IMR-90 (cell line): Measurements from ENCODE around the gene ARHGAP10. TPM values are rescaled to one million over a fixed set of nuclear protein-coding genes. Genes with fewer than 3 reads are reported as not detected.
A peak's percentile ranks its signal among the peaks of the same experiment; 100 is the strongest.

Source experiments
- ATAC-seq: fragments of 200-7000 bp; cut with Tn5 transposase; 2 replicates; pipeline ENCODE4 v1.9.1; 2020; ENCODE audit warnings: low read depth, mild to moderate bottlenecking, moderate library complexity
- BruUV-seq: library from RNA; stranded (reverse); fragments of 400-500 nt; replicated peaks from 2 replicates; lab custom pipeline; 2021; lab: Mats Ljungman, UMichigan
- CTCF ChIA-PET: fragments of 300-600 bp; formaldehyde crosslinking; extraction: SDS; loops from one replicate; lab custom pipeline; 2021; ENCODE audit warnings: antibody characterized with exemption; lab: Yijun Ruan, JAX
- POLR2A ChIA-PET: fragments of 300-600 bp; sonication (Branson Sonifier 250); formaldehyde crosslinking; loops from one replicate; lab custom pipeline; 2022; ENCODE audit warnings: antibody characterized with exemption; ENCODE audit not compliant: unreplicated experiment; lab: Charles Lee
- DNase-seq: peaks from one replicate; pipeline ENCODE4 v3.0.0; 2013
- H2AFZ ChIP-seq: replicated peaks from 2 replicates; pipeline ENCODE3; 2013; ENCODE audit warnings: low read length, mild to moderate bottlenecking; ENCODE audit not compliant: poor library complexity
- H2AK5ac ChIP-seq: 2 replicates; pipeline ENCODE4 v1.6.1; 2013; ENCODE audit warnings: low read depth, low read length, inconsistent platforms
- H2AK9ac ChIP-seq: replicated peaks from 2 replicates; pipeline ENCODE3; 2013; ENCODE audit warnings: mild to moderate bottlenecking, low read depth, low read length, moderate library complexity; ENCODE audit not compliant: poor library complexity
- H2BK120ac ChIP-seq: 2 replicates; pipeline ENCODE4 v1.6.1; 2013; ENCODE audit warnings: low read depth, low read length, inconsistent platforms
- H2BK15ac ChIP-seq: 3 replicates; pipeline ENCODE4 v1.6.1; 2013; ENCODE audit warnings: low read depth, low read length, inconsistent platforms
- H2BK20ac ChIP-seq: 2 replicates; pipeline ENCODE4 v1.6.1; 2013; ENCODE audit warnings: low read depth, mild to moderate bottlenecking, inconsistent platforms, low read length, moderate library complexity
- H2BK5ac ChIP-seq: 2 replicates; pipeline ENCODE4 v1.6.1; 2013; ENCODE audit warnings: mild to moderate bottlenecking, low read depth, low read length, inconsistent platforms; ENCODE audit not compliant: poor library complexity, severe bottlenecking
- H3K14ac ChIP-seq: replicated peaks from 2 replicates; pipeline ENCODE4 v1.6.1; 2013; ENCODE audit warnings: low read depth, low read length, inconsistent platforms
- H3K18ac ChIP-seq: 2 replicates; pipeline ENCODE4 v1.6.1; 2013; ENCODE audit warnings: low read depth, low read length, control low read depth
- H3K23ac ChIP-seq: 2 replicates; pipeline ENCODE4 v1.6.1; 2013; ENCODE audit warnings: low read depth, low read length, inconsistent platforms
- H3K27ac ChIP-seq: 2 replicates; pipeline ENCODE4 v1.5.1; 2013; ENCODE audit warnings: mild to moderate bottlenecking, control low read depth, low read length; ENCODE audit not compliant: insufficient read depth
- H3K27me3 ChIP-seq: 2 replicates; pipeline ENCODE4 v1.6.1; 2013; ENCODE audit warnings: low read length; ENCODE audit not compliant: control insufficient read depth, insufficient read depth
- H3K36me3 ChIP-seq: 2 replicates; pipeline ENCODE4 v1.6.1; 2013; ENCODE audit warnings: low read length, mixed read lengths; ENCODE audit not compliant: control insufficient read depth, insufficient read depth
- H3K4ac ChIP-seq: 2 replicates; pipeline ENCODE4 v1.6.1; 2013; ENCODE audit warnings: low read depth, low read length, inconsistent platforms
- H3K4me1 ChIP-seq: 2 replicates; pipeline ENCODE4 v1.6.1; 2013; ENCODE audit warnings: low read length, mixed read lengths; ENCODE audit not compliant: control insufficient read depth, insufficient read depth
- H3K4me2 ChIP-seq: 2 replicates; pipeline ENCODE4 v1.6.1; 2013; ENCODE audit warnings: low read depth, mild to moderate bottlenecking, control low read depth, low read length, moderate library complexity
- H3K4me3 ChIP-seq: 2 replicates; pipeline ENCODE4 v1.5.1; 2013; ENCODE audit warnings: low read depth, mild to moderate bottlenecking, control low read depth, low read length, moderate library complexity; ENCODE audit not compliant: insufficient read depth
- H3K56ac ChIP-seq: 2 replicates; pipeline ENCODE4 v1.6.1; 2013; ENCODE audit warnings: low read length, inconsistent platforms; ENCODE audit not compliant: insufficient read depth; ENCODE audit errors: extremely low read depth
- H3K79me1 ChIP-seq, 2 experiments: 2 replicates each; pipeline ENCODE4 v1.6.1; 2013; ENCODE audit warnings: low read length in 2 of 2, inconsistent platforms in 1 of 2, low read depth in 1 of 2
- H3K9ac ChIP-seq: 2 replicates; pipeline ENCODE4 v1.6.1; 2013; ENCODE audit warnings: low read depth, low read length, control low read depth
- H3K9me1 ChIP-seq: 2 replicates; pipeline ENCODE4 v1.6.1; 2013; ENCODE audit warnings: low read length, inconsistent platforms; ENCODE audit not compliant: insufficient read depth
- H3K9me3 ChIP-seq: 2 replicates; pipeline ENCODE4 v1.6.1; 2013; ENCODE audit warnings: low read length; ENCODE audit not compliant: control insufficient read depth, insufficient read depth
- H4K20me1 ChIP-seq: 2 replicates; pipeline ENCODE4 v1.6.1; 2013; ENCODE audit warnings: low read length, inconsistent platforms; ENCODE audit not compliant: insufficient read depth
- H4K5ac ChIP-seq: 2 replicates; pipeline ENCODE4 v1.6.1; 2013; ENCODE audit warnings: mild to moderate bottlenecking, low read depth, low read length, control low read depth
- H4K8ac ChIP-seq, 2 experiments: 2 replicates each; pipeline ENCODE4 v1.6.1; 2013; ENCODE audit warnings: low read depth in 2 of 2, low read length in 2 of 2, control low read depth in 1 of 2, inconsistent platforms in 1 of 2
- H4K91ac ChIP-seq: 2 replicates; pipeline ENCODE4 v1.6.1; 2013; ENCODE audit warnings: low read depth, low read length, inconsistent platforms; ENCODE audit not compliant: insufficient read depth
- BHLHE40 ChIP-seq: fragments of 150-350 bp; IDR thresholded peaks from 2 replicates; pipeline ENCODE4 v1.6.1; 2016; ENCODE audit warnings: mild to moderate bottlenecking, low read depth, low read length
- CEBPB ChIP-seq: IDR thresholded peaks from 2 replicates; pipeline ENCODE4 v1.6.1; 2012; ENCODE audit warnings: low read depth, low read length, improper control_type of control experiment
- ELK1 ChIP-seq: fragments of 150-350 bp; IDR thresholded peaks from 2 replicates; pipeline ENCODE4 v1.6.1; 2016; ENCODE audit warnings: low read depth, mild to moderate bottlenecking, low read length, moderate library complexity, borderline replicate concordance
- FOS ChIP-seq: fragments of 150-350 bp; IDR thresholded peaks from 2 replicates; pipeline ENCODE4 v1.6.1; 2016; ENCODE audit warnings: low read depth, low read length
- MAFK ChIP-seq: IDR thresholded peaks from 2 replicates; pipeline ENCODE4 v1.6.1; 2012; ENCODE audit warnings: low read depth, low read length, improper control_type of control experiment
- MAZ ChIP-seq: IDR thresholded peaks from 2 replicates; pipeline ENCODE4 v1.6.1; 2012; ENCODE audit warnings: low read depth, mild to moderate bottlenecking, low read length, improper control_type of control experiment, moderate library complexity, borderline replicate concordance
- MXI1 ChIP-seq: IDR thresholded peaks from 2 replicates; pipeline ENCODE4 v1.6.1; 2012; ENCODE audit warnings: low read depth, mild to moderate bottlenecking, low read length, moderate library complexity, borderline replicate concordance
- POLR2A ChIP-seq: IDR thresholded peaks from 2 replicates; pipeline ENCODE4 v1.6.1; 2012; ENCODE audit warnings: mild to moderate bottlenecking, low read depth, low read length
- RAD21 ChIP-seq: IDR thresholded peaks from 2 replicates; pipeline ENCODE4 v1.6.1; 2012; ENCODE audit warnings: low read length, improper control_type of control experiment
- RCOR1 ChIP-seq: IDR thresholded peaks from 2 replicates; pipeline ENCODE4 v1.6.1; 2012; ENCODE audit warnings: mild to moderate bottlenecking, low read length, improper control_type of control experiment; ENCODE audit not compliant: insufficient replicate concordance
- RFX5 ChIP-seq: IDR thresholded peaks from 2 replicates; pipeline ENCODE4 v1.8.0; 2012; ENCODE audit warnings: low read depth, mild to moderate bottlenecking, low read length, moderate library complexity
- WGBS, 2 experiments: methylation state at CpG; one replicate each; pipeline versions ENCODE4 v1.1.5 to v1.1.7; 2013; ENCODE audit warnings: missing lambda C conversion rate in 2 of 2; ENCODE audit not compliant: insufficient read length in 1 of 2; ENCODE audit errors: extremely low coverage in 2 of 2; 5-methylcytosine and 5-hydroxymethylcytosine counted together
- dilution Hi-C: fragments of 300-500 bp; cut with HindIII; formaldehyde crosslinking; loops from one replicate; pipeline ENCODE4 v1.14.3; 2018; ENCODE audit warnings: low sequenced_read_pairs; ENCODE audit not compliant: unreplicated experiment
- in situ Hi-C: fragments of 300-500 bp; cut with MboI; formaldehyde crosslinking; loops from 3 replicates; pipeline ENCODE4 v1.14.3; 2019; ENCODE audit warnings: low sequenced_read_pairs, inconsistent platforms, mixed read lengths
- intact Hi-C: fragments of 100-400 bp; cut with micrococcal nuclease; formaldehyde crosslinking; loops from 2 replicates; pipeline ENCODE4 v1.10.0; 2022
- polyA plus RNA-seq, 3 experiments: library from polyadenylated mRNA; depleted of rRNA; stranded (reverse); fragments of >200 nt; gene quantifications; 2 replicates each; pipeline ENCODE4 v1.2.3, GENCODE V29; 2012; ENCODE audit warnings: low replicate concordance in 1 of 3
- total RNA-seq: library from RNA; depleted of rRNA; stranded (reverse); fragments of >200 nt; gene quantifications from 2 replicates; pipeline ENCODE4 v1.2.3, GENCODE V29; 2012

ARHGAP10 gene
- total and polyA plus RNA-seq, 2 of the 4 experiments (the other 2 are of a cell fraction), result 27.1 to 29.4 TPM

- Histone ChIP-seq H3K27ac (no peak overlapping the region), H2AK5ac (no peak overlapping the region), H3K23ac (no peak overlapping the region), H2BK120ac (no peak overlapping the region), H4K5ac (no peak overlapping the region), H4K20me1 (peaks cover 5% of the 10 kb centered on the region; the same call in 1 of the 2 replicates), H2AFZ (no peak overlapping the region), H3K9me1 (peaks cover 6% of the 10 kb centered on the region), H3K36me3 (no peaks in the 10 kb centered on the region; the same call in 1 of the 2 replicates), H3K14ac (no peak overlapping the region), H2BK5ac (no peak overlapping the region), H3K18ac (no peak overlapping the region), H3K9me3 (no peaks in the 10 kb centered on the region), H3K4me2 (no peak overlapping the region), H2AK9ac (no peak overlapping the region), H3K9ac (no peak overlapping the region), H4K91ac (no peak overlapping the region), H3K27me3 (no peaks in the 10 kb centered on the region), H4K8ac (0 out of 4 replicates have a peak overlapping the region, but pooled peaks of 1 of the 2 experiments have one; percentile 26), H2BK20ac (no peak overlapping the region), H3K4me1 (0 out of 2 replicates have a peak, but pooled peaks cover 3% of the 10 kb centered on the region), H3K79me1 (peaks cover 20 to 27% of the 10 kb centered on the region in 2 experiments), H3K4ac (peak overlapping the region; percentile 5; the same call in 1 of the 2 replicates), H2BK15ac (no peak overlapping the region), H3K56ac (no peak overlapping the region), H3K4me3 (no peak overlapping the region)
- intact Hi-C loops (no loop called here), in situ Hi-C loops (loop anchor here (25.0 kb wide), 1 partner anchor 108 kb away; no protein-coding TSS in a partner anchor), dilution Hi-C loops (no loop called here)
- ChIA-PET POLR2A (no interaction called here), CTCF (interaction anchor here (0.6 kb wide), 1 partner anchor 1773 kb away, joined by 3 read pairs; no protein-coding TSS in a partner anchor)
- no peak for DNase-seq
- no peak for ATAC-seq
- TF ChIP-seq BHLHE40 (no peak), RCOR1 (no peak), MAZ (no peak), RFX5 (no peak), MAFK (no peak), MXI1 (no peak), FOS (no peak), CEBPB (no peak), RAD21 (no peak), POLR2A (no peak), ELK1 (no peak)
- no TSS peak for BruUV-seq
- no CpG with 5 or more reads among the region's 3 CpGs for WGBS, 2 experiments
Observed at GRCh38 chr4:148029781-148030180, 297.9 kb downstream of the ARHGAP10 start.
